ENCODE data around the gene CHST10. TPM values are rescaled to one million over a fixed set of nuclear protein-coding genes. Genes with fewer than 3 reads are reported as not detected.

The CHST10 gene
- total and polyA plus RNA-seq, 4 donors, result 0.11 to 5.2 (median 0.99) TPM

- Histone ChIP-seq H3K9ac (ENCODE audit: low read depth in 1 of 2, low read length in 2 of 2) (no peak overlapping the region), H3K27me3 (ENCODE audit: control insufficient read depth in 4 of 4, insufficient read depth in 4 of 4, low read length in 3 of 4) (no peaks in the 10 kb centered on the region), H3K36me3 (ENCODE audit: control insufficient read depth in 4 of 4, insufficient read depth in 3 of 4, low read depth in 1 of 4, low read length in 3 of 4) (no peaks in the 10 kb centered on the region), H3K4me1 (ENCODE audit: control insufficient read depth in 4 of 4, insufficient read depth in 4 of 4, low read length in 3 of 4) (no peaks in the 10 kb centered on the region), H3K27ac (ENCODE audit: low read depth in 1 of 2, low read length in 2 of 2) (no peak overlapping the region), H3K9me3 (ENCODE audit: control insufficient read depth in 4 of 4, low read length in 3 of 4) (no peaks in the 10 kb centered on the region), H3K4me3 (ENCODE audit: low read depth in 1 of 3, low read length in 3 of 3) (no peak overlapping the region)
- TF ChIP-seq HNF4G (IDR thresholded peaks at IDR 0.05) (no peak), MAX (IDR thresholded peaks at IDR 0.05) (no peak), FOXA2 (IDR thresholded peaks at IDR 0.05) (no peak), HNF4A (conservative IDR thresholded peaks at IDR 0.05) (no peak), RXRA (IDR thresholded peaks at IDR 0.05) (no peak), EGR1 (IDR thresholded peaks at IDR 0.05; ENCODE audit: low read depth in 2 of 2) (no peak), JUND (IDR thresholded peaks at IDR 0.05) (no peak), TAF1 (conservative IDR thresholded peaks at IDR 0.05) (no peak), REST (IDR thresholded peaks at IDR 0.05) (no peak), RAD21 (IDR thresholded peaks at IDR 0.05) (no peak), YY1 (IDR thresholded peaks at IDR 0.05) (no peak), GABPA (IDR thresholded peaks at IDR 0.05 in 1 of 2, conservative IDR thresholded peaks at IDR 0.05 in 1 of 2) (no peak)
- TF ChIP-seq, protein P1, sequence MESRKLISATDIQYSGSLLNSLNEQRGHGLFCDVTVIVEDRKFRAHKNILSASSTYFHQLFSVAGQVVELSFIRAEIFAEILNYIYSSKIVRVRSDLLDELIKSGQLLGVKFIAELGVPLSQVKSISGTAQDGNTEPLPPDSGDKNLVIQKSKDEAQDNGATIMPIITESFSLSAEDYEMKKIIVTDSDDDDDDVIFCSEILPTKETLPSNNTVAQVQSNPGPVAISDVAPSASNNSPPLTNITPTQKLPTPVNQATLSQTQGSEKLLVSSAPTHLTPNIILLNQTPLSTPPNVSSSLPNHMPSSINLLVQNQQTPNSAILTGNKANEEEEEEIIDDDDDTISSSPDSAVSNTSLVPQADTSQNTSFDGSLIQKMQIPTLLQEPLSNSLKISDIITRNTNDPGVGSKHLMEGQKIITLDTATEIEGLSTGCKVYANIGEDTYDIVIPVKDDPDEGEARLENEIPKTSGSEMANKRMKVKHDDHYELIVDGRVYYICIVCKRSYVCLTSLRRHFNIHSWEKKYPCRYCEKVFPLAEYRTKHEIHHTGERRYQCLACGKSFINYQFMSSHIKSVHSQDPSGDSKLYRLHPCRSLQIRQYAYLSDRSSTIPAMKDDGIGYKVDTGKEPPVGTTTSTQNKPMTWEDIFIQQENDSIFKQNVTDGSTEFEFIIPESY (IDR thresholded peaks at IDR 0.05), result no peak
- TF ChIP-seq, protein P2, sequence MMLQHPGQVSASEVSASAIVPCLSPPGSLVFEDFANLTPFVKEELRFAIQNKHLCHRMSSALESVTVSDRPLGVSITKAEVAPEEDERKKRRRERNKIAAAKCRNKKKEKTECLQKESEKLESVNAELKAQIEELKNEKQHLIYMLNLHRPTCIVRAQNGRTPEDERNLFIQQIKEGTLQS (IDR thresholded peaks at IDR 0.05), result no peak
- DNase-seq (ENCODE audit: low spot score), result no peak
- 88% methylated on average over 15 of the region's 15 CpGs for WGBS
These were observed 21.7 kb downstream of the CHST10 start for GRCh38 chr2:100395532-100396350.

- no peaks in the 10 kb centered on the region for H3K9me3 ChIP-seq (ENCODE audit: control insufficient read depth in 4 of 4, low read length in 3 of 4)
- H3K9ac ChIP-seq (ENCODE audit: low read depth in 1 of 2, low read length in 2 of 2), result no peak overlapping the region
- H3K27me3 ChIP-seq (ENCODE audit: control insufficient read depth in 4 of 4, insufficient read depth in 4 of 4, low read length in 3 of 4), result no peaks in the 10 kb centered on the region
- H3K4me3 ChIP-seq (ENCODE audit: low read depth in 1 of 3, low read length in 3 of 3), result no peak overlapping the region
- no peaks in the 10 kb centered on the region for H3K4me1 ChIP-seq (ENCODE audit: control insufficient read depth in 4 of 4, insufficient read depth in 4 of 4, low read length in 3 of 4)
- DNase-seq (ENCODE audit: low spot score), result no peak
- 89% methylated on average over 12 of the region's 12 CpGs for WGBS
- TF ChIP-seq EGR1 (IDR thresholded peaks at IDR 0.05; ENCODE audit: low read depth in 2 of 2) (no peak), FOXA2 (IDR thresholded peaks at IDR 0.05) (no peak), HNF4G (IDR thresholded peaks at IDR 0.05) (no peak), RAD21 (IDR thresholded peaks at IDR 0.05) (no peak), GABPA (IDR thresholded peaks at IDR 0.05 in 1 of 2, conservative IDR thresholded peaks at IDR 0.05 in 1 of 2) (no peak), JUND (IDR thresholded peaks at IDR 0.05) (no peak), SP1 (IDR thresholded peaks at IDR 0.05) (no peak), FOXA1 (IDR thresholded peaks at IDR 0.05) (no peak), HNF4A (conservative IDR thresholded peaks at IDR 0.05) (no peak), MAX (IDR thresholded peaks at IDR 0.05) (no peak), TAF1 (conservative IDR thresholded peaks at IDR 0.05) (no peak), RXRA (IDR thresholded peaks at IDR 0.05) (no peak), NR2F2 (IDR thresholded peaks at IDR 0.05) (no peak), YY1 (IDR thresholded peaks at IDR 0.05) (no peak)
- TF ChIP-seq, protein P1 (IDR thresholded peaks at IDR 0.05), result no peak
- TF ChIP-seq, protein P2 (IDR thresholded peaks at IDR 0.05), result no peak
- TF ChIP-seq, protein P3, sequence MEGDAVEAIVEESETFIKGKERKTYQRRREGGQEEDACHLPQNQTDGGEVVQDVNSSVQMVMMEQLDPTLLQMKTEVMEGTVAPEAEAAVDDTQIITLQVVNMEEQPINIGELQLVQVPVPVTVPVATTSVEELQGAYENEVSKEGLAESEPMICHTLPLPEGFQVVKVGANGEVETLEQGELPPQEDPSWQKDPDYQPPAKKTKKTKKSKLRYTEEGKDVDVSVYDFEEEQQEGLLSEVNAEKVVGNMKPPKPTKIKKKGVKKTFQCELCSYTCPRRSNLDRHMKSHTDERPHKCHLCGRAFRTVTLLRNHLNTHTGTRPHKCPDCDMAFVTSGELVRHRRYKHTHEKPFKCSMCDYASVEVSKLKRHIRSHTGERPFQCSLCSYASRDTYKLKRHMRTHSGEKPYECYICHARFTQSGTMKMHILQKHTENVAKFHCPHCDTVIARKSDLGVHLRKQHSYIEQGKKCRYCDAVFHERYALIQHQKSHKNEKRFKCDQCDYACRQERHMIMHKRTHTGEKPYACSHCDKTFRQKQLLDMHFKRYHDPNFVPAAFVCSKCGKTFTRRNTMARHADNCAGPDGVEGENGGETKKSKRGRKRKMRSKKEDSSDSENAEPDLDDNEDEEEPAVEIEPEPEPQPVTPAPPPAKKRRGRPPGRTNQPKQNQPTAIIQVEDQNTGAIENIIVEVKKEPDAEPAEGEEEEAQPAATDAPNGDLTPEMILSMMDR (IDR thresholded peaks at IDR 0.05; ENCODE audit: low read depth, low read length, missing input control), result no peak
- no peak overlapping the region for H3K27ac ChIP-seq (ENCODE audit: low read depth in 1 of 2, low read length in 2 of 2)
- no peaks in the 10 kb centered on the region for H3K36me3 ChIP-seq (ENCODE audit: control insufficient read depth in 4 of 4, insufficient read depth in 3 of 4, low read depth in 1 of 4, low read length in 3 of 4)
These were observed 23.3 kb downstream of the CHST10 start for GRCh38 chr2:100394111-100394641.
